ENCODE results near the gene CORO7.

- TF ChIP-seq EZH2 (IDR thresholded peaks at IDR 0.05), result no peak
- no peak for TF ChIP-seq POLR2AphosphoS5 (IDR thresholded peaks at IDR 0.05; ENCODE audit: borderline replicate concordance, low read depth, low read length)
Observed at GRCh38 chr16:4386951-4387565, 29.3 kb downstream of the CORO7 start.

Measured in SK-N-MC (cell line).